Measurements from ENCODE around the gene PLGRKT.

- no peak for TF ChIP-seq TAF1 (IDR thresholded peaks at IDR 0.05; ENCODE audit: low read depth)
- TF ChIP-seq CTCF (IDR thresholded peaks at IDR 0.05; ENCODE audit: poor library complexity, severe bottlenecking), result no peak
- no peak for TF ChIP-seq EZH2 (IDR thresholded peaks at IDR 0.05; ENCODE audit: borderline replicate concordance, insufficient read depth, low read length, poor library complexity, severe bottlenecking)
- TF ChIP-seq MXI1 (conservative IDR thresholded peaks at IDR 0.05; ENCODE audit: poor library complexity, severe bottlenecking), result no peak
- no peak for TF ChIP-seq EP300 (conservative IDR thresholded peaks at IDR 0.05; ENCODE audit: poor library complexity, severe bottlenecking)
- no peak for TF ChIP-seq RAD21 (conservative IDR thresholded peaks at IDR 0.05)
- TF ChIP-seq POLR2AphosphoS5 (IDR thresholded peaks at IDR 0.05), result no peak
- TF ChIP-seq SMC3 (conservative IDR thresholded peaks at IDR 0.05; ENCODE audit: poor library complexity), result no peak
Measured at GRCh38 chr9:5447337-5447736, 9.6 kb upstream of the PLGRKT start.
